NCI-H82 treated with DMSO at 0.1 percent for 48 hours (cell line): ENCODE data around the gene TAF11L3.
"Not testable (repeated sequence)": the region's sequence is repeated elsewhere in the genome, so short reads cannot be mapped to it uniquely, and the experiment has no call there.

Source experiments
- DNase-seq: peaks from one replicate; lab custom pipeline; 2025; ENCODE audit not compliant: unreplicated experiment; lab: John Stamatoyannopoulos, UW

TAF11L3 gene

GRCh38 chr5:17518067-17518466 lies at the start of gene TAF11L3:
TSS of gene TAF11L3 (plus strand) at chr5:17518367.
- not testable (repeated sequence) for DNase-seq

GRCh38 chr5:17470064-17470463 lies 48.1 kb upstream of the TAF11L3 start:
- DNase-seq = no peak

- not testable (repeated sequence) for DNase-seq
These were observed 43.1 kb upstream of the TAF11L3 start for GRCh38 chr5:17475064-17475463.

- no peak for DNase-seq
These were observed 41.1 kb upstream of the TAF11L3 start for GRCh38 chr5:17477043-17477442.

DNA sequence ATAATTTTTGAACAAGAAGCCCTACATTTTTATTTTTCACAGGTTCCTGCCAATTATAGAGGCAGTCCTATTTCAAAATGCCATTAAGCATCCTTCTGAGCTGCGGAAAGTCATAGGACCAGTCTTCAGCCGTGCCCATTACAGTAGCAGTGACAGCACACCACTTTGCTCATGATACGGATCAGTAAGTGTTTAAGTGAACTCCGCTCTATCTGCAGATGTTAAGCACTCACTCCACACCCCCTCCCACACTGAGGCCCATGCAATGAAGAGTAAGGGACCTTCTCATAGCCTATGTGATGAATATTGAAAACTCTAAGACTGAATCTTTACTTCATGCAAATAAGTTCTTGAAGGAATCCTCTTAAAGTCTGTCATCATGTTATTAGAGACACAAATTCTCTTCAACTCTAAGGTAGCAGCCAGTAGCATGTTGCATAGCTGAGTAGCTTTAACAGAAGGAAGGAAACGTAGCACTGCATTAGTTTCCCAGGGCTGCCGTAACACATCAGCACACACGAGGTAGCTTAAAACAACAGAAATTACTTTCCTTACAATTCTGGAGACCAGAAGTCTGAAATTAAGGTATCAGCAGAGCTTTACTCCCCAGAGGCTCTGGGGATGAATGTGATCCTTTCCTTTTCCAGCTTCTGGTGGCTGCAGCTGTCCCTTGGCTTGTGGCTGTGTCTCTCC lies 40.4 kb upstream of the TAF11L3 start:
- DNase-seq = no peak

GRCh38 chr5:17481378-17481777 lies 36.8 kb upstream of the TAF11L3 start:
- DNase-seq = no peak

- no peak for DNase-seq
These were observed 35.4 kb upstream of the TAF11L3 start for GRCh38 chr5:17482790-17483189.

DNA sequence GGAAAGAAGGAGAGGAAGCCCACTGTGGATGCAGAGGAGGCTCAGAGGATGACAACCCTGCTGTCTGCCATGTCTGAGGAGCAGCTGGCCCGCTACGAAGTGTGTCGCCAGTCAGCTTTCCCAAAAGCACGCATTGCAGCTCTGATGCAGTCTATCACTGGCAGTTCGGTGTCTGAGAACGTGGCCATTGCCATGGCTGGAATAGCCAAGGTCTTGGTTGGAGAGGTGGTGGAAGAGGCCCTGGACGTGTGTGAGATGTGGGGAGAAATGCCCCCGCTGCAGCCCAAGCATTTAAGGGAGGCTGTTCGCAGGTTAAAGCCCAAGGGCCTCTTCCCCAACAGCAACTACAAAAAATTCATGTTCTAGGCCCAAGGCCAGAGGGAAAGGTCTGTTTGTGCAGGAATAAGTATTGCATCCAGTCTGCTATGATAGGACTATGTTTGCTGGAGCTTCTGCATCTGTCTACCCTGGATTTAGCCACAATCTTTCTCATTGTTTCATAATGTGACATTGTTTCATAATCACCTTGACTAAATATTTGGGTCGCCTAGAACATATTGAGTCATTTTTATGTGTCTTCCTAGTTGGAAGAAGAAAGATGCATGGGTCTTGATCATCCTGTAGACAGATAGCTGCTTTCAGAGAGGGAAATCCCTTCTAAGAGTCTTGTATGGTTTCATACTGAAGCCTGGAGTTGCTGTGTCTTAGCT lies 31.5 kb upstream of the TAF11L3 start:
- not testable (repeated sequence) for DNase-seq

DNA sequence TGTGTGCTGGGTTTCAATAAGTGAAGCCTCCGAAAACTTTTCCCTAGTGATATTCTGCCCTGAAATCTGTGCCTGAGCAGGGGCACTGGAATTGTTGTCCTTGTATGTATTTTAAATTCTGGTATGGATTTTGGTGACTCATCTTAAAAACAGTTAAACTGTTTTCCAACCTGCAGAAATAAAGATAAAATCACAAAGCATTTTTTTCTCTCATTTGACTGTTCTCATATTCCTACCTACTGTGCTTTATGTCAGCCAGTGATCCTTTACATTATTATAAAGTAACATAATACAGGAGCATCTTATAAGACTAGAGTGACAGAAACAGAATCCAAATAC lies 31.0 kb upstream of the TAF11L3 start:
- no peak for DNase-seq

DNA sequence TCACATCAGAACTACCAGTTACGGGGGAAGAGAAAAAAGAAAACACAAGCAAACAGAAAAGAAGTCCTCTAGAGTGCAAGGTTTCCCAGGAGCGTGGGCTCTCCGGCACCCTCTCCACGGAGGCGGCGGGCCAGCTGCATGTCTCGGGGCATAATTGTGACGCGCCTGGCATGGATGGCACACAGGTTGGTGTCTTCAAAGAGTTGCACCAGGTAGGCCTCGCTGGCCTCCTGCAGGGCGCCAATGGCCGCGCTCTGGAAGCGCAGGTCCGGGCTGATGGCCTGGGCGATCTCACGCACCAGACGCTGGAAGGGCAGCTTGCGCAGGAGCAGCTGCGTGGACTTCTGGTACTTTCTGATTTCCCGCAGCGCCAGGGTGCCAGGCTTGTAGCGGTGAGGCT lies 26.9 kb upstream of the TAF11L3 start:
- DNase-seq = not testable (repeated sequence)

DNA sequence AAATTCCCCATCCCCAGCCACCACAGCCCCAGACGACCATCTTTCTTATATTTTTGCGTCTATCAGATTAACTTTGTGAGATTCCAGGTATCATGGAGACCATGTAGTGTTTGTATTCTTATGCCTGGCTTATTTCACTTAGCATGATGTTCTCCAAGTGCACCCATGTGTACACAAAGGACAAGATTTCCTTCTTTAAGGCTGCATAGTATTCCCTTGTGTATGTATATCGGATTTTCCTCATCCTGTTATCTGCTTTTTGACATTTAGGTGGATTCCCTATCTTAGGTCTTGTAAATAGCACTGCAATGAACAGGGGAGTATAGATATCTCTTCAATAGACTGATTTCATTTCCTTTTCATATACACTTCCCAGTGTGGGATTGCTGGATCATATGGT lies 25.4 kb upstream of the TAF11L3 start:
- no peak for DNase-seq

- DNase-seq = no peak
These were observed 20.7 kb upstream of the TAF11L3 start for GRCh38 chr5:17497446-17497845.

DNA sequence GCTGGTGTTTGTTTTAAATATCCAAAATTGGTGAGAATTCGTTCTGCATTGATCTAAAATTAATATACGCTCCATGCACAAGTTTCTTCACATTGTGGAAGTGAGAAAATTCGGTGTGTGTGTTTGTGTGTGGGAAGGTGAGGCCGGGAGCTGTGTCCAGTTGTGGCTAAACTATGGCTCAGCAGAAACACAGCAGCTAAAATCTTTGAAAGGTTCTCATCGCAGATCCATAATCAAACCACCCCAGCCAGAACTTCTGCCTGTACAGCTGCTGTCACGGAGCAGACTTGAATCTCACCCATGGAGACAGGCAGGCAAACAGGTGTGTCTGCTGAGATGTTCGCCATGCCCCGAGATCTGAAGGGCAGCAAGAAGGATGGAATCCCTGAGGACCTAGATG lies 20.2 kb upstream of the TAF11L3 start, which contains the start of gene TAF11L2:
TAF11L2 (plus strand) TSS at position 301 of the 400 bp plus-strand sequence.
- DNase-seq = not testable (repeated sequence)

GRCh38 chr5:17511775-17512325 lies 6.3 kb upstream of the TAF11L3 start:
- no peak for DNase-seq

- not testable (repeated sequence) for DNase-seq
These were observed 641 bp upstream of the TAF11L3 start for GRCh38 chr5:17517526-17517925.

DNA sequence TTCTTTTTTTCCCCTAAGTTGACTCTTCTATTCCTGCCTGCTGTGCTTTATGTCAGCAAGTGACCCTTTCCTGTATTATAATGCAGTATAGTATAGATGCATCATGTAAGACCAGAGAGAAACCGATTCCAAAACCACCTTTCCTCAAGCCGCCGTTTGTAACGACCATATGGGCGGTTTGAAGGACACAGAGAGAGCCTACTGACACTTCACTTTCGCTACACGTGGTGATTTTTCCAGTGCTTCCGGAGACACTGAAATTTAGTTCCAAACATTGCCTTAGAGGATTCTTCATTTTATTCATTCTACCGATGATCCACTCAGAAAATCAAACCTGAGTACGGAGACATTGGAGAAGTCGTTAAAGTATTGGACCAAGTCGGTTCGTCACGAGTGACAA lies 1.3 kb downstream of the TAF11L3 start:
- not testable (repeated sequence) for DNase-seq

- DNase-seq = not testable (repeated sequence)
These were observed 3.3 kb downstream of the TAF11L3 start, which contains the start of gene TAF11L4 for GRCh38 chr5:17521501-17521900. TSS of gene TAF11L4 (plus strand) at chr5:17521801.

- not testable (repeated sequence) for DNase-seq
These were observed 6.8 kb downstream of the TAF11L3 start, which contains the start of gene TAF11L5 for GRCh38 chr5:17524935-17525334. TSS of gene TAF11L5 (plus strand) at chr5:17525235.

GRCh38 chr5:17526504-17526903 lies 8.3 kb downstream of the TAF11L3 start:
- not testable (repeated sequence) for DNase-seq

- DNase-seq = not testable (repeated sequence)
These were observed 10.2 kb downstream of the TAF11L3 start, which contains the start of gene TAF11L6 for GRCh38 chr5:17528369-17528768. TSS of gene TAF11L6 (plus strand) at chr5:17528669.
